ENCODE results near the gene PACRGL. TPM values are rescaled to one million over a fixed set of nuclear protein-coding genes. Genes with fewer than 3 reads are reported as not detected.

The PACRGL gene
- total RNA-seq = 10 to 100 TPM; 10.5 to 10.9 TPM

DNA sequence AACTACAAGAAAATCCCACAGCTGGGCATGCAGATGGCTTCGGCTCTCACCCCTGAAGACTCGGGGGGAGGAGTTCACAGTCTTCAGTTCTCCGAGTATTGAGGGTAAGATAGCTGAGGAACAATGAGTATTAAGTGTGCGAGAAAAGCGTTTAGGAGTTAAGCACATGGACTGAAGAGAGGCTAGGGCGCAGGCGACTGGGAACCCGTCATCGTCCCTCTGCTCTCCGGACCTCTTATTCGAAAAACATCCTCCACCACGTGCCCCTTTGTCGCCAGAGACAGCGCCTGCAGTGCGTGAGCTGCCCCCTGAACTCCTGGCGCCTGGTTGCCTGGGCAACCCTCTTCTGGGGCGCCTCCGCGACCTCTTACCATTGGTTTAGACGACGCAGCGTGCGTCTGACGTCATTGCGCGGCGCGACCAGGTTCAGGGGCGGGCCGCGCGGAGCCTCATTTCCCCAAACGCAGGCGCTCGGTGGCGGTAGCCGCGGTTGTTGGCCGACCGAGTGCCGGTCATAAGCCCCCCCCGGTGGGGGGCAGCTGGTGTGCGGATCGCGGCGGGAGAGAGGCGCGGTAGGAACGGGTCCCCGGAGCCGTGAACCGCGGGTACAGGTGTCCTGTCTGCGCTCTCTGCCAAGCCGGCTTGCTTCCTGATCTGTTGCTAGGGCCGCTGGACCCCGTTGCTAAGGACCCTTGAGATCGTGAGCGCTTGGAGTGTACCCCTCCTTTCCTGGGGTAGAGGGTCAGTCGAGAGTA lies at the start of gene PACRGL:
Gene PACRGL (plus strand): TSS at position 452 of the 755 bp plus-strand sequence. CDS start 4,024 bp downstream, outside the sequence.
- DNase-seq (peak; percentile 96), ATAC-seq (peak; percentile 99)
- POLR2A ChIA-PET = interaction anchor here (0.6 to 1.0 kb wide), 2 partner anchors 57 to 1757 kb away, joined by 3 read pairs; no protein-coding TSS in a partner anchor
- Mint-ChIP-seq H3K4me1 (ENCODE audit: low read depth) (peaks cover 15% of the 10 kb centered on the region), H3K9me3 (ENCODE audit: insufficient read depth) (no peaks in the 10 kb centered on the region), H3K27ac (peak within 1 kb of the TSS; percentile 95), H3K27me3 (ENCODE audit: low read depth) (no peaks in the 10 kb centered on the region), H3K36me3 (ENCODE audit: low read depth) (peaks cover 8% of the 10 kb centered on the region), H3K4me3 (peak within 1 kb of the TSS; percentile 91)
- CTCF ChIA-PET = interaction anchor here (1.0 to 1.3 kb wide), 3 partner anchors 12 to 73 kb away, joined by 3 to 7 read pairs (median 4); no protein-coding TSS in a partner anchor

GRCh38 chr4:20652226-20652885 lies 47.9 kb upstream of the PACRGL start:
- Mint-ChIP-seq H3K27me3 (ENCODE audit: low read depth) (peaks cover 3% of the 10 kb centered on the region), H3K4me1 (ENCODE audit: low read depth) (no peaks in the 10 kb centered on the region), H3K36me3 (ENCODE audit: low read depth) (no peaks in the 10 kb centered on the region), H3K27ac (no peak overlapping the region), H3K9me3 (ENCODE audit: insufficient read depth) (no peaks in the 10 kb centered on the region), H3K4me3 (no peak overlapping the region)
- ChIA-PET POLR2A (no interaction called here), CTCF (no interaction called here)
- DNase-seq (no peak), ATAC-seq (no peak)

- DNase-seq (no peak), ATAC-seq (no peak)
- Mint-ChIP-seq H3K27me3 (ENCODE audit: low read depth) (peaks cover 5% of the 10 kb centered on the region), H3K36me3 (ENCODE audit: low read depth) (no peaks in the 10 kb centered on the region), H3K9me3 (ENCODE audit: insufficient read depth) (no peaks in the 10 kb centered on the region), H3K27ac (no peak overlapping the region), H3K4me1 (ENCODE audit: low read depth) (peaks cover 12% of the 10 kb centered on the region), H3K4me3 (no peak overlapping the region)
- CTCF ChIA-PET = no interaction called here
- POLR2A ChIA-PET = no interaction called here
These were observed 41.8 kb upstream of the PACRGL start for GRCh38 chr4:20658456-20658855.

DNA sequence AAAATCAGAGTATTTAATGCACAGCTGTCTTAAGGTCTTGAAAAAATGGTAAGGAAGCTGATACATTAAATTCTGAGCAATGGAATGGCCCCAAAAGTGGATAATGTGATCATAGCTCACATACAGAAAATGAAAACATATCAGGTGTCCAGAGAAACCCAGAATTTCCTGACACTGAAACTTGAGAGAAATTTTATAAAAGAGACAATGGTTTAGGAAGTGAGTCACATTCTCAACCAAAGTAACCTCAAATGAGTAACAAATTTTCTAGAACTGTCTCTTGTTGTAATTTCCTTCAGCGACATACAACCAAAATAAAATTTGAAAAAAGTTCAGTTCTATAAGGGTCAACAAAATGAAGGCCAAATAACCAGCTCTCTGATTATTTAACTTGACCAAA lies 37.4 kb upstream of the PACRGL start:
- no peak overlapping the region for H3K4me3 Mint-ChIP-seq
- H3K4me1 Mint-ChIP-seq (ENCODE audit: low read depth) = peaks cover 12% of the 10 kb centered on the region
- CTCF ChIA-PET = interaction anchor here (1.2 kb wide), 1 partner anchor 22 kb away, joined by 5 read pairs; no protein-coding TSS in a partner anchor
- H3K27me3 Mint-ChIP-seq (ENCODE audit: low read depth) = peaks cover 13% of the 10 kb centered on the region
- no peak overlapping the region for H3K27ac Mint-ChIP-seq
- no peaks in the 10 kb centered on the region for H3K36me3 Mint-ChIP-seq (ENCODE audit: low read depth)
- DNase-seq (no peak), ATAC-seq (no peak)
- no peaks in the 10 kb centered on the region for H3K9me3 Mint-ChIP-seq (ENCODE audit: insufficient read depth)
- POLR2A ChIA-PET = no interaction called here

DNA sequence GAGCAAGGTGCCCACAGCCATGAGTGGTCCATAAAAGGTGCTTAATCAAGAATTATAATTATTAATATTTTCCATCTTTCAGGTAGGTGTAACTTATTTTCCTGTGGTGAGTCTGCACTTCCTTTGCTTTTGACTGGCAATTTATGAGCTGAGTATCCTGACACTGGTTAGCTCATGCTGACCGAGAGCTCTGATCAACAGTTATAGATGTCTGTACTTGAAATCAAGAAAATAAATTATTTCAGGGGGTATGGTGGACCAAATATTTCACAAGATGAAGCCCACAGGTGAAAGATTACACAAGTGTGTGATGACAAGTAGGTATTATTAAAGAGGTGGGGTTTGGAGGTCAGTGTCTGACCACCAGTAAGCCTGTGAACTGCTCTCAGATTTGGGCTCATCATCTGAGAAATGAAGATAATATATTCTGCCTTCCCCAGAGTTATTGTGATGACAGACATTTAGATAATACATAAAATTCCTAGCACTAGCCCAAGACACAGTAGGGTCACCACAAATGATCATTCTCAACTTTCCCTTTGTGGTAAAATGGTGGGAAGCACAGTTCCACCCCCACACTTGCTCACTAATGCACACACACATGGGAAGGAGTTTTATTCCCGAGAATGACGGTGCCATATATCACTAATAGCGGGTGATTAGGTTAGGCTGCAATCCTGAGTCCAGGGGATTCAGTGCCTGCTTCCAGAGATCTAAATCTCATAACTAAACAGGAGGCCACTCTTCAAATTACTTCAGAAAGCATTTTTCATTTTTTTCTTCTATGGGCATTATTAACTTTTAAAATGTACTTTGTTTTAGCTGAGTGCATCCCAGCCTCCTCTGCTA lies 34.0 kb upstream of the PACRGL start:
- H3K27ac Mint-ChIP-seq = no peak overlapping the region
- H3K9me3 Mint-ChIP-seq (ENCODE audit: insufficient read depth) = no peaks in the 10 kb centered on the region
- H3K27me3 Mint-ChIP-seq (ENCODE audit: low read depth) = peaks cover 10% of the 10 kb centered on the region
- no peaks in the 10 kb centered on the region for H3K36me3 Mint-ChIP-seq (ENCODE audit: low read depth)
- no peak for ATAC-seq
- ChIA-PET POLR2A (interaction anchor here (0.6 kb wide), 1 partner anchor 208 kb away, joined by 3 read pairs; no protein-coding TSS in a partner anchor), CTCF (interaction anchor here (1.4 kb wide), 1 partner anchor 18 kb away, joined by 4 read pairs; no protein-coding TSS in a partner anchor)
- H3K4me3 Mint-ChIP-seq = no peak overlapping the region
- H3K4me1 Mint-ChIP-seq (ENCODE audit: low read depth) = peaks cover 12% of the 10 kb centered on the region
- DNase-seq = no peak

GRCh38 chr4:20672262-20672661 lies 28.0 kb upstream of the PACRGL start:
- ATAC-seq = no peak
- no peak for DNase-seq
- Mint-ChIP-seq H3K9me3 (ENCODE audit: insufficient read depth) (no peaks in the 10 kb centered on the region), H3K4me1 (ENCODE audit: low read depth) (no peaks in the 10 kb centered on the region), H3K27ac (no peak overlapping the region), H3K27me3 (ENCODE audit: low read depth) (peaks cover 12% of the 10 kb centered on the region), H3K4me3 (no peak overlapping the region), H3K36me3 (ENCODE audit: low read depth) (no peaks in the 10 kb centered on the region)
- ChIA-PET CTCF (interaction anchor here (1.2 kb wide), 1 partner anchor 12 kb away, joined by 3 read pairs; no protein-coding TSS in a partner anchor), POLR2A (no interaction called here)

GRCh38 chr4:20675786-20676185 lies 24.5 kb upstream of the PACRGL start:
- H3K27me3 Mint-ChIP-seq (ENCODE audit: low read depth) = peaks cover 16% of the 10 kb centered on the region
- POLR2A ChIA-PET = no interaction called here

GRCh38 chr4:20676501-20677197 lies 23.6 kb upstream of the PACRGL start:
- Mint-ChIP-seq H3K4me3 (no peak overlapping the region), H3K27me3 (ENCODE audit: low read depth) (peaks cover 16% of the 10 kb centered on the region), H3K36me3 (ENCODE audit: low read depth) (no peaks in the 10 kb centered on the region), H3K9me3 (ENCODE audit: insufficient read depth) (no peaks in the 10 kb centered on the region), H3K4me1 (ENCODE audit: low read depth) (no peaks in the 10 kb centered on the region), H3K27ac (no peak overlapping the region)
- DNase-seq (no peak), ATAC-seq (no peak)
- CTCF ChIA-PET = interaction anchor here (0.8 kb wide), 1 partner anchor 8 kb away, joined by 3 read pairs; no protein-coding TSS in a partner anchor
- POLR2A ChIA-PET = no interaction called here

More at GRCh38 chr4:20675786-20676185, 24.5 kb upstream of the PACRGL start:
- no peak overlapping the region for H3K4me3 Mint-ChIP-seq
- no peaks in the 10 kb centered on the region for H3K9me3 Mint-ChIP-seq (ENCODE audit: insufficient read depth)
- H3K27ac Mint-ChIP-seq = no peak overlapping the region
- CTCF ChIA-PET = interaction anchor here (1.2 kb wide), 1 partner anchor 9 kb away, joined by 3 read pairs; no protein-coding TSS in a partner anchor
- no peak for ATAC-seq
- DNase-seq = no peak
- H3K36me3 Mint-ChIP-seq (ENCODE audit: low read depth) = no peaks in the 10 kb centered on the region
- no peaks in the 10 kb centered on the region for H3K4me1 Mint-ChIP-seq (ENCODE audit: low read depth)

DNA sequence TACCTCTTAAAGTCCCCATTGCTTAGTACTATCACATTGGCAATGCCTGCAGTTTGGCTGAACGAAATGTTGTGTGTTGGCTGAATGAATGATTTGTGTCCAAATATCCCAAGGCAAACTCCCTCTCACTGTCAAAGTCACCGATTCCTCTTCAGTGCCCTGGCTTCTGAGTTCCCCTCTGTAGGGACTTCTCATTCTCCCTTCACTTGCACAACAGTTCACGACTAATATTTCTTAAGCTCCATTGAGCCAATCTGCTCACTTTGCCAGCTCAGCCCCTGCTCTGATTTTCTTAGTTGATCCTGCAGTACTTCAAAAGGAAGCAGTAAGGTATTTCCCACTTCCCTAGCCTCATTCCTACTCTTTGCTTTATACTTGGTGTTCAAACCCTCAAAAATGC lies 21.9 kb upstream of the PACRGL start:
- Mint-ChIP-seq H3K27ac (no peak overlapping the region), H3K4me3 (no peak overlapping the region), H3K9me3 (ENCODE audit: insufficient read depth) (no peaks in the 10 kb centered on the region), H3K27me3 (ENCODE audit: low read depth) (peaks cover 13% of the 10 kb centered on the region), H3K36me3 (ENCODE audit: low read depth) (no peaks in the 10 kb centered on the region), H3K4me1 (ENCODE audit: low read depth) (no peaks in the 10 kb centered on the region)
- ATAC-seq (no peak), DNase-seq (no peak)
- ChIA-PET CTCF (no interaction called here), POLR2A (no interaction called here)

DNA sequence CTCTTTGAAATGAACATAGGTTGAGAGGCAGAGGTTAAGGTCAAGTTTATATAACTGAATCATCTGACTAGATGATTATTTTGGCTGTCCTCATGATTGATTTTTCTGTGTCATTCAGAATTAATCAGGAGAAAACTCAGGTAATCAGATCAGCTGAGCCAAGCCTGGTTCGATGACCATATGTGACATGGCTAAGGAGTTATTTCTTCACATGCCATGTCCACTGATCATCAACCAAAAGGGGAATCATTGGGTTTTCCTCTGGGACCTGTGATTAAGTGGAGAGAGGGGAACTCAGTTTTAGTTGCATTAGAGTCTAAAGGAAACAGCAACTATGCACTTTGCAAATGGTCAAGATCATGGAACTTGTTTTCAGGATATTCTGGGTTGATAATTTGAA lies 20.3 kb upstream of the PACRGL start:
- Mint-ChIP-seq H3K9me3 (ENCODE audit: insufficient read depth) (no peaks in the 10 kb centered on the region), H3K27me3 (ENCODE audit: low read depth) (peaks cover 13% of the 10 kb centered on the region), H3K4me3 (no peak overlapping the region), H3K4me1 (ENCODE audit: low read depth) (no peaks in the 10 kb centered on the region), H3K27ac (no peak overlapping the region), H3K36me3 (ENCODE audit: low read depth) (no peaks in the 10 kb centered on the region)
- DNase-seq = no peak
- no peak for ATAC-seq
- ChIA-PET POLR2A (no interaction called here), CTCF (no interaction called here)

DNA sequence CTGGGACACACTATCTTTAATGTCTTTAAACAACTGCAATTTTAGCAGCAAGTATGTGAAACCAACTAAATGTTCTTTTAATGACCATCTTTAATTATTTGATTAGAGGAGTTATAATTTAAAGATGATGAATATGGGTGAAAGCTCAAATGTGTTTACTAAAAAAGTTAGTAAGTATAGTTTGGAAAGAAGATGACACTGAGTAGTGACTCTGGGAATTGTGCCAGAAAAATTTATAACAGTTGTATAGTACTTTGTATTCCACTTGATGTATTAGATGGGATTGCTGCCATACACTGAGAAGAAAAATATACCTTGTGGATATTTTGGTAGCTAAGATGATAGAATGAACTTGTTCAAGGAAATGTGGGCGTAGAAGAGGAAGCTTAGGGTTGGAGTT lies 19.5 kb upstream of the PACRGL start:
- H3K4me1 Mint-ChIP-seq (ENCODE audit: low read depth) = no peaks in the 10 kb centered on the region
- POLR2A ChIA-PET = no interaction called here
- no peaks in the 10 kb centered on the region for H3K9me3 Mint-ChIP-seq (ENCODE audit: insufficient read depth)
- CTCF ChIA-PET = no interaction called here
- no peak overlapping the region for H3K27ac Mint-ChIP-seq
- H3K4me3 Mint-ChIP-seq = no peak overlapping the region
- H3K27me3 Mint-ChIP-seq (ENCODE audit: low read depth) = peaks cover 13% of the 10 kb centered on the region
- ATAC-seq (no peak), DNase-seq (no peak)
- H3K36me3 Mint-ChIP-seq (ENCODE audit: low read depth) = no peaks in the 10 kb centered on the region
